Measurements from ENCODE around the gene PGRMC2.

GRCh38 chr4:128332081-128332480 lies 44.5 kb upstream of the PGRMC2 start:
- TF ChIP-seq, protein P1, sequence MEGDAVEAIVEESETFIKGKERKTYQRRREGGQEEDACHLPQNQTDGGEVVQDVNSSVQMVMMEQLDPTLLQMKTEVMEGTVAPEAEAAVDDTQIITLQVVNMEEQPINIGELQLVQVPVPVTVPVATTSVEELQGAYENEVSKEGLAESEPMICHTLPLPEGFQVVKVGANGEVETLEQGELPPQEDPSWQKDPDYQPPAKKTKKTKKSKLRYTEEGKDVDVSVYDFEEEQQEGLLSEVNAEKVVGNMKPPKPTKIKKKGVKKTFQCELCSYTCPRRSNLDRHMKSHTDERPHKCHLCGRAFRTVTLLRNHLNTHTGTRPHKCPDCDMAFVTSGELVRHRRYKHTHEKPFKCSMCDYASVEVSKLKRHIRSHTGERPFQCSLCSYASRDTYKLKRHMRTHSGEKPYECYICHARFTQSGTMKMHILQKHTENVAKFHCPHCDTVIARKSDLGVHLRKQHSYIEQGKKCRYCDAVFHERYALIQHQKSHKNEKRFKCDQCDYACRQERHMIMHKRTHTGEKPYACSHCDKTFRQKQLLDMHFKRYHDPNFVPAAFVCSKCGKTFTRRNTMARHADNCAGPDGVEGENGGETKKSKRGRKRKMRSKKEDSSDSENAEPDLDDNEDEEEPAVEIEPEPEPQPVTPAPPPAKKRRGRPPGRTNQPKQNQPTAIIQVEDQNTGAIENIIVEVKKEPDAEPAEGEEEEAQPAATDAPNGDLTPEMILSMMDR (conservative IDR thresholded peaks at IDR 0.05; ENCODE audit: low read depth, low read length), result no peak
- no peak for TF ChIP-seq EZH2 (IDR thresholded peaks at IDR 0.05; ENCODE audit: low read length, unreplicated experiment)

Data from PC-3 (cell line).